WI38 (cell line): ENCODE measurements around the gene MIPEP.

Experiments
- H3K4me3 ChIP-seq: 2 replicates; pipeline ENCODE4 v1.5.1; 2011; ENCODE audit warnings: low read depth, mild to moderate bottlenecking, control low read depth, low read length
- CTCF ChIP-seq: IDR thresholded peaks from 2 replicates; pipeline ENCODE4 v1.5.1; 2012; ENCODE audit warnings: low read depth, mild to moderate bottlenecking, control low read depth, low read length

MIPEP gene

GRCh38 chr13:23813635-23814034 lies 75.6 kb downstream of the MIPEP start:
- TF ChIP-seq CTCF: no peak
- no peak overlapping the region for H3K4me3 ChIP-seq

- TF ChIP-seq CTCF: no peak
- no peak overlapping the region for H3K4me3 ChIP-seq
Measured at GRCh38 chr13:23811366-23812062, 77.7 kb downstream of the MIPEP start.

- no peak for TF ChIP-seq CTCF
- H3K4me3 ChIP-seq: no peak overlapping the region
Measured at GRCh38 chr13:23810685-23811240, 78.4 kb downstream of the MIPEP start.

- no peak overlapping the region for H3K4me3 ChIP-seq
- TF ChIP-seq CTCF: no peak
Measured at GRCh38 chr13:23808803-23809202, 80.4 kb downstream of the MIPEP start.

GRCh38 chr13:23806874-23807526 lies 82.2 kb downstream of the MIPEP start:
- no peak overlapping the region for H3K4me3 ChIP-seq
- no peak for TF ChIP-seq CTCF

- TF ChIP-seq CTCF: no peak
- H3K4me3 ChIP-seq: no peak overlapping the region
Measured at GRCh38 chr13:23805821-23806220, 83.4 kb downstream of the MIPEP start.

GRCh38 chr13:23805122-23805521 lies 84.1 kb downstream of the MIPEP start:
- TF ChIP-seq CTCF: no peak
- no peak overlapping the region for H3K4me3 ChIP-seq
